H1 (cell line): ENCODE data around the gene TNKS2. TPM values are rescaled to one million over a fixed set of nuclear protein-coding genes. Genes with fewer than 3 reads are reported as not detected.

Experiments
- ASH2L ChIP-seq: fragments of 200-600, 300-600 bp; sonication (generic); IDR thresholded peaks from one replicate; pipeline ENCODE4 v1.7.1; 2017; ENCODE audit warnings: low read length
- CBX5 ChIP-seq: fragments of 300-800, 300-1000 bp; sonication (generic); IDR thresholded peaks from 2 replicates; pipeline ENCODE4 v1.7.1; 2016; ENCODE audit warnings: antibody characterized with exemption, low read length, low read depth
- CEBPB ChIP-seq: IDR thresholded peaks from 2 replicates; pipeline ENCODE4 v1.6.1; 2012; ENCODE audit warnings: low read depth, low read length
- SIRT6 ChIP-seq: IDR thresholded peaks from one replicate; pipeline ENCODE4 v1.7.1; 2012; ENCODE audit warnings: low read length, inconsistent platforms
- SIX5 ChIP-seq: IDR thresholded peaks from 2 replicates; pipeline ENCODE4 v1.6.1; 2011; ENCODE audit warnings: mild to moderate bottlenecking, low read depth, low read length
- SP1 ChIP-seq: IDR thresholded peaks from 2 replicates; pipeline ENCODE4 v1.6.1; 2011; ENCODE audit warnings: low read depth, low read length
- polyA plus RNA-seq, 7 experiments: library from polyadenylated mRNA; depleted of rRNA in 3 of 7; stranded (reverse) in 5 of 7; unstranded in 2 of 7; fragments of >200 nt in 5 of 7; fragments of 200-250 nt in 2 of 7; gene quantifications; 1 replicate in 5 of 7; 2 replicates in 1 of 7; 4 replicates in 1 of 7; pipeline versions ENCODE4 v1.2.1 to v1.2.3, GENCODE V29; 2011 to 2013; ENCODE audit warnings: missing spikeins in 2 of 7, mixed read lengths in 2 of 7
- total RNA-seq: library from RNA; stranded (reverse); fragmentation: NEBNext Ultra II Directional; extraction: Animal tissue kit (Norgen Biotek cat#: 25700); gene quantifications from 2 replicates; pipeline ENCODE4 v1.2.1, GENCODE V29; 2021

The TNKS2 gene
- total and polyA plus RNA-seq, 2 of the 8 experiments (the other 6 are each of a cell fraction or from before 2014, with no cell fraction given): 23.3 to 73.6 TPM

GRCh38 chr10:91756286-91756685 lies 41.9 kb upstream of the TNKS2 start (continued):
- TF ChIP-seq ASH2L (no peak), SIX5 (no peak), CBX5 (no peak), SIRT6 (no peak), SP1 (no peak), CEBPB (no peak)
